RWPE2 (cell line): ENCODE measurements around the gene WNT4.

Experiments
- ATAC-seq: fragments of 200-7000 bp; cut with Tn5 transposase; 3 replicates; pipeline ENCODE4 v1.9.1; 2021; ENCODE audit warnings: low read depth
- DNase-seq: peaks from one replicate; pipeline ENCODE4 v3.0.0-alpha.2; 2020; ENCODE audit warnings: low spot score
- H3K27ac ChIP-seq: fragments of 450-650 bp; 2 replicates; pipeline ENCODE4 v1.5.1; 2017; ENCODE audit warnings: mild to moderate bottlenecking; ENCODE audit not compliant: poor library complexity, severe bottlenecking
- H3K27me3 ChIP-seq: fragments of 250-450 bp; sonication (Bioruptor Pico); 2 replicates; pipeline ENCODE4 v1.5.1; 2021; ENCODE audit warnings: mild to moderate bottlenecking, moderate library complexity; ENCODE audit not compliant: insufficient read depth, poor library complexity, severe bottlenecking
- H3K36me3 ChIP-seq: fragments of 250-450 bp; sonication (Bioruptor Pico); 2 replicates; pipeline ENCODE4 v1.5.1; 2020; ENCODE audit warnings: low read depth, mild to moderate bottlenecking, moderate library complexity
- H3K4me1 ChIP-seq: fragments of 250-450 bp; sonication (Bioruptor Pico); 2 replicates; pipeline ENCODE4 v1.5.1; 2021; ENCODE audit warnings: mild to moderate bottlenecking, moderate library complexity; ENCODE audit not compliant: insufficient read depth, poor library complexity, severe bottlenecking
- H3K4me3 ChIP-seq: fragments of 250-450 bp; sonication (Bioruptor Pico); 2 replicates; pipeline ENCODE4 v1.5.1; 2021; ENCODE audit warnings: mild to moderate bottlenecking, moderate library complexity; ENCODE audit not compliant: severe bottlenecking
- H3K9me3 ChIP-seq: fragments of 250-450 bp; sonication (Bioruptor Pico); 2 replicates; pipeline ENCODE4 v1.5.1; 2021; ENCODE audit warnings: mild to moderate bottlenecking, moderate library complexity; ENCODE audit not compliant: severe bottlenecking
- CTCF ChIP-seq: fragments of 450-650 bp; IDR thresholded peaks from one replicate; pipeline ENCODE4 v1.5.1; 2017; ENCODE audit warnings: mild to moderate bottlenecking, moderate library complexity; ENCODE audit not compliant: poor library complexity, severe bottlenecking

The WNT4 gene

GRCh38 chr1:22114083-22115012, 28.5 kb downstream of the WNT4 start:
- DNase-seq (no peak), ATAC-seq (no peak)
- H3K27ac ChIP-seq = no peak overlapping the region
- H3K9me3 ChIP-seq = no peaks in the 10 kb centered on the region
- H3K36me3 ChIP-seq = peaks cover 53% of the 10 kb centered on the region
- H3K27me3 ChIP-seq = no peaks in the 10 kb centered on the region
- no peaks in the 10 kb centered on the region for H3K4me1 ChIP-seq
- TF ChIP-seq CTCF = no peak
- no peak overlapping the region for H3K4me3 ChIP-seq

GRCh38 chr1:22112554-22112953, 30.3 kb downstream of the WNT4 start:
- DNase-seq (no peak), ATAC-seq (no peak)
- no peak for TF ChIP-seq CTCF
- H3K27ac ChIP-seq = no peak overlapping the region
- H3K27me3 ChIP-seq = no peaks in the 10 kb centered on the region
- H3K9me3 ChIP-seq = no peaks in the 10 kb centered on the region
- no peak overlapping the region for H3K4me3 ChIP-seq
- no peaks in the 10 kb centered on the region for H3K4me1 ChIP-seq
- H3K36me3 ChIP-seq = peaks cover 68% of the 10 kb centered on the region

GRCh38 chr1:22111620-22112019, 31.3 kb downstream of the WNT4 start:
- Histone ChIP-seq H3K4me1 (no peaks in the 10 kb centered on the region), H3K36me3 (peaks cover 68% of the 10 kb centered on the region), H3K27me3 (no peaks in the 10 kb centered on the region), H3K4me3 (no peak overlapping the region), H3K9me3 (no peaks in the 10 kb centered on the region), H3K27ac (no peak overlapping the region)
- no peak for TF ChIP-seq CTCF
- ATAC-seq = no peak
- DNase-seq = no peak

- H3K4me1 ChIP-seq = no peaks in the 10 kb centered on the region
- no peak overlapping the region for H3K4me3 ChIP-seq
- peaks cover 72% of the 10 kb centered on the region for H3K36me3 ChIP-seq
- no peaks in the 10 kb centered on the region for H3K9me3 ChIP-seq
- ATAC-seq = no peak
- no peak for TF ChIP-seq CTCF
- no peak overlapping the region for H3K27ac ChIP-seq
- DNase-seq = no peak
- no peaks in the 10 kb centered on the region for H3K27me3 ChIP-seq
Observed at GRCh38 chr1:22111115-22111514, 31.8 kb downstream of the WNT4 start.

GRCh38 chr1:22110016-22110415, 32.9 kb downstream of the WNT4 start:
- Histone ChIP-seq H3K27me3 (no peaks in the 10 kb centered on the region), H3K4me3 (no peak overlapping the region), H3K27ac (no peak overlapping the region), H3K36me3 (peaks cover 83% of the 10 kb centered on the region), H3K9me3 (no peaks in the 10 kb centered on the region), H3K4me1 (no peaks in the 10 kb centered on the region)
- no peak for TF ChIP-seq CTCF
- ATAC-seq (no peak), DNase-seq (no peak)
